Thyroid gland (tissue), 4 donors: Measurements from ENCODE around the gene RGS16. TPM values are rescaled to one million over a fixed set of nuclear protein-coding genes. Genes with fewer than 3 reads are reported as not detected.

Experiments
- DNase-seq, 2 donors: peaks; one replicate each; pipeline ENCODE4 v3.0.0-alpha.2; 2019
- H3K27ac ChIP-seq, 3 donors: fragments of 200-600 bp; sonication (generic); 1 replicate in 2 of 3; 2 replicates in 1 of 3; pipeline ENCODE4 v1.5.1; 2016 to 2019; ENCODE audit warnings: mild to moderate bottlenecking in 1 of 3, moderate library complexity in 1 of 3
- H3K27me3 ChIP-seq: fragments of 200-600 bp; sonication (generic); one replicate; pipeline ENCODE4 v1.5.1; 2019
- H3K36me3 ChIP-seq, 2 donors: fragments of 200-600 bp; sonication (generic); one replicate each; pipeline ENCODE4 v1.5.1; 2016 to 2019
- H3K4me1 ChIP-seq, 2 donors: fragments of 200-600 bp; sonication (generic); one replicate each; pipeline ENCODE4 v1.5.1; 2017 to 2019
- H3K4me3 ChIP-seq, 3 donors: fragments of 200-600 bp; sonication (generic); replicated peaks in 1 of 3; 1 replicate in 2 of 3; 2 replicates in 1 of 3; pipeline ENCODE4 v1.5.1; 2016; ENCODE audit warnings: mild to moderate bottlenecking in 1 of 3
- H3K9me3 ChIP-seq: fragments of 200-600 bp; sonication (generic); one replicate; pipeline ENCODE4 v1.5.1; 2017
- CTCF ChIP-seq, 6 experiments: fragments of 200-600 bp in 3 of 6; fragments of 450-650 bp in 3 of 6; sonication (generic) in 3 of 6; IDR thresholded peaks; one replicate each; pipeline ENCODE4 v1.5.1; 2016 to 2019; ENCODE audit warnings: antibody characterized with exemption in 6 of 6, mild to moderate bottlenecking in 2 of 6, inconsistent platforms in 1 of 6, moderate library complexity in 1 of 6
- POLR2A ChIP-seq, 2 donors: fragments of 450-650 bp; IDR thresholded peaks; one replicate each; pipeline ENCODE4 v1.6.1; 2017; ENCODE audit warnings: antibody characterized with exemption in 2 of 2, mild to moderate bottlenecking in 2 of 2, moderate library complexity in 1 of 2
- WGBS, 2 donors: methylation state at CpG; one replicate each; pipeline ENCODE4 v1.1.5; 2017; 5-methylcytosine and 5-hydroxymethylcytosine counted together
- intact Hi-C: fragments of 100-400 bp; cut with DNase I; formaldehyde crosslinking; loops from one replicate; pipeline ENCODE4 v1.15.1; 2023
- total RNA-seq, 4 donors: library from RNA; depleted of rRNA; stranded (reverse); fragments of >200 nt; gene quantifications; one replicate each; pipeline ENCODE4 v1.2.3, GENCODE V29; 2016

The RGS16 gene
- total RNA-seq, 4 donors from 2014 or later, result 22.2 to 35.7 (median 29.1) TPM

- intact Hi-C loops, result no loop called here
- Histone ChIP-seq H3K9me3 (no peaks in the 10 kb centered on the region), H3K27me3 (no peaks in the 10 kb centered on the region), H3K4me3 (peak overlapping the region; percentile 73 to 94 (median 88)), H3K27ac (peak overlapping the region; percentile 86 to 95 (median 90)), H3K36me3 (peaks cover 18 to 29% of the 10 kb centered on the region in 2 donors), H3K4me1 (peaks cover 28 to 52% of the 10 kb centered on the region in 2 donors)
- 0 to 2% methylated on average over 5 to 9 of the region's 12 CpGs for WGBS, 2 donors
- DNase-seq, result peak; percentile 50 to 59
- TF ChIP-seq POLR2A (IDR thresholded peaks at IDR 0.05) (no peak), CTCF (IDR thresholded peaks at IDR 0.05) (no peak)
Measured at GRCh38 chr1:182603646-182604174, 479 bp downstream of the RGS16 start.

- H3K36me3 ChIP-seq, result peaks cover 18 to 29% of the 10 kb centered on the region in 2 donors
- no peak for TF ChIP-seq CTCF (IDR thresholded peaks at IDR 0.05)
- peak in 1 of 2 donors; percentile 56 for TF ChIP-seq POLR2A (IDR thresholded peaks at IDR 0.05)
- WGBS, 2 donors, result 4 to 22% methylated on average over 10 of the region's 10 CpGs
- no peaks in the 10 kb centered on the region for H3K27me3 ChIP-seq
- H3K27ac ChIP-seq, result peak overlapping the region; percentile 86 to 95 (median 90)
- H3K9me3 ChIP-seq, result no peaks in the 10 kb centered on the region
- peak overlapping the region; percentile 73 to 94 (median 88) for H3K4me3 ChIP-seq
- H3K4me1 ChIP-seq, result peaks cover 28 to 54% of the 10 kb centered on the region in 2 donors
- intact Hi-C loops, result no loop called here
- DNase-seq, result peak; percentile 69 to 79
Measured at GRCh38 chr1:182602935-182603645, 1.1 kb downstream of the RGS16 start.

- H3K4me1 ChIP-seq, result peaks cover 28 to 54% of the 10 kb centered on the region in 2 donors
- intact Hi-C loops, result loop anchor here (2.0 kb wide), 1 partner anchor 181 kb away; no protein-coding TSS in a partner anchor
- H3K27ac ChIP-seq, result peak overlapping the region; percentile 86 to 95 (median 90)
- no peaks in the 10 kb centered on the region for H3K9me3 ChIP-seq
- peak in 1 of 2 donors; percentile 36 for DNase-seq
- WGBS, 2 donors, result 36 to 58% methylated on average over 4 of the region's 4 CpGs
- peaks cover 18 to 29% of the 10 kb centered on the region in 2 donors for H3K36me3 ChIP-seq
- no peaks in the 10 kb centered on the region for H3K27me3 ChIP-seq
- TF ChIP-seq CTCF (IDR thresholded peaks at IDR 0.05), result no peak
- TF ChIP-seq POLR2A (IDR thresholded peaks at IDR 0.05), result no peak
- peak overlapping the region in 1 of 3 donors; percentile 88 for H3K4me3 ChIP-seq
Measured at GRCh38 chr1:182601913-182602312, 2.3 kb downstream of the RGS16 start.

GRCh38 chr1:182601416-182601786 is 2.8 kb downstream of the RGS16 start:
- TF ChIP-seq POLR2A (IDR thresholded peaks at IDR 0.05) (no peak), CTCF (IDR thresholded peaks at IDR 0.05) (peak; percentile 63 to 98 (median 94))
- Histone ChIP-seq H3K27ac (peak overlapping the region; percentile 86 to 95 (median 90)), H3K36me3 (peaks cover 18 to 29% of the 10 kb centered on the region in 2 donors), H3K27me3 (no peaks in the 10 kb centered on the region), H3K9me3 (no peaks in the 10 kb centered on the region), H3K4me1 (peaks cover 28 to 51% of the 10 kb centered on the region in 2 donors), H3K4me3 (peak overlapping the region in 1 of 3 donors; percentile 88)
- 15% methylated on average over 6 of the region's 6 CpGs for WGBS, 2 donors
- intact Hi-C loops, result loop anchor here (2.0 kb wide), 1 partner anchor 181 kb away; no protein-coding TSS in a partner anchor
- peak; percentile 83 to 84 for DNase-seq
